HG02870 (cell line): ENCODE results near the gene GLIS2.
A peak's percentile ranks its signal among the peaks of the same experiment; 100 is the strongest.

Source experiments
- ATAC-seq: cut with Tn5 transposase; IDR thresholded peaks from one replicate; pipeline ENCODE4 v1.9.1; 2021; ENCODE audit warnings: mild to moderate bottlenecking, moderate library complexity; ENCODE audit not compliant: unreplicated experiment

GLIS2 gene

GRCh38 chr16:4297480-4297879, 18.4 kb upstream of the GLIS2 start:
- no peak for ATAC-seq

DNA sequence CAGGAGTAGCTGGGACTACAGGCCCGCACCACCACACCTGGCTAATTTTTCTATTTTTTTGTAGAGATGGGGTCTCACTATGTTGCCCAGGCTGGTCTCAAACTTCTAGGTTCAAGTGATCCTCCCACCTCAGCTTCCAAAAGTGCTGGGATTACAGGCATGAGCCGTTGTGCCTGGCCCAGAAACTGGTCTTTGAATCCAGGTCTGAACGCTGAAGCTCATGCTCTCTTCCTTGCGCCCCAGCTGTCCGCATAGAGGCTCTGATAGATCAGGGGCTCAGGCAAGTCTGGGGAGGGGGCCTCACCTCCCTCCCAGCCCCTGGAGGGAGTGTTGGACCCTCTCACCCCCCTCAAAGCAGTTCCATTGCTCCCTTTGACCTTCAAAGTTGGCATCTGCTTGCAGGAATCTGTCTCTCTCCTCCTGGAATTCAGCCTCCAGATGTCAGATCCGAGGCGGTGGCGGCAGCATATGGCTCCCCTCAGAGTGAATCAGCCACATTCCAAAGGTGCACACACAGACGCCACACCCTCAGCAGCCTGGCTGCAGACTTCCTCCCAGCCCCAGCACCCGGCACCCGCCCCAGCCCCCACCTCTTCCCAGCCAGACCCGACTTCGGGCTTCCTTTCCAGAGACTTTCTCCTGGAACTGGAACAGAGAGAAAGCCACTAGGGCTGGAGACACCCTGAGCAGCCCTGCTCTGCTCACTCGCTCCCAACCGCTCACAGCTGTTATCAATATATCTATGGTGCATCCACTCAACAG, 16.9 kb upstream of the GLIS2 start:
- ATAC-seq, result no peak

GRCh38 chr16:4301177-4301576, 14.7 kb upstream of the GLIS2 start:
- no peak for ATAC-seq

GRCh38 chr16:4301968-4302367, 13.9 kb upstream of the GLIS2 start:
- no peak for ATAC-seq

- no peak for ATAC-seq
Measured at GRCh38 chr16:4303973-4304372, 11.9 kb upstream of the GLIS2 start.

DNA sequence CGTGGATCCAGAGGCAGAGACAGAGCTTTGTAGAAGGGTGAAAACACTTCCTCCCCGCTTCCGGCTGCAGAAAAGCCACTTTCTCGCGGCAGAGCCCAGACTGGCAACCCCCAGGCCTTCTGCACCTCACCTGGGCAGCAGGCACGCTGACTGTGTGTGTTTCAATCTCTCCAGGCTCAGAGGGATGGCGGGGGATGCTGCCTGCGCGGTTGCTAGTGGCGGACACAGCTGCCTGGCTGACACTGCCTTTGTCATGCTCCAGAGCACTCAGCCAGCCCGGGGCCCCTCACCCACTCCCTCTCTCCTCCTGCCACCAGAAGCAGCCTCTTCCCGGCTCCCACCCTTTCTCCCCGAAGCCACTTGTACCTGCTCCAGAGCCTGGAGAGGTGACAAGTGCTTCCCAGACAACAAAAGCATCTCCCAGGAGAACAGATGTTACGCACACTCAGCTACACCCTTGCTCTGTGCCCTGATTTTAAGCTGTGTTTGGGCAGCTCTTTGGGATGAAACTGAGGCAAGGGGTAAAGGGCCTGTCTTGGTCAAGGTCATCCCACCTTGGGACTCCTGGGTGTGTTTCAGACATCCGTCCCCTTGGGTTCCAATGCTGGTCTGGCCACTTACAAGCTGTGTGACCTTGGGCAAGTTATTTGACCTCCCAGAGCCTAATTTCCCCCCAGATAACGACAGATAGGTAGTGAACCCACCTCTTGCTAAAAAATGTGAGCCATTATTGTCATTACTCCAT, 9.2 kb upstream of the GLIS2 start:
- no peak for ATAC-seq

GRCh38 chr16:4307215-4308037, 8.4 kb upstream of the GLIS2 start:
- peak; percentile 87 for ATAC-seq

- ATAC-seq, result no peak
Measured at GRCh38 chr16:4309102-4309832, 6.6 kb upstream of the GLIS2 start.

DNA sequence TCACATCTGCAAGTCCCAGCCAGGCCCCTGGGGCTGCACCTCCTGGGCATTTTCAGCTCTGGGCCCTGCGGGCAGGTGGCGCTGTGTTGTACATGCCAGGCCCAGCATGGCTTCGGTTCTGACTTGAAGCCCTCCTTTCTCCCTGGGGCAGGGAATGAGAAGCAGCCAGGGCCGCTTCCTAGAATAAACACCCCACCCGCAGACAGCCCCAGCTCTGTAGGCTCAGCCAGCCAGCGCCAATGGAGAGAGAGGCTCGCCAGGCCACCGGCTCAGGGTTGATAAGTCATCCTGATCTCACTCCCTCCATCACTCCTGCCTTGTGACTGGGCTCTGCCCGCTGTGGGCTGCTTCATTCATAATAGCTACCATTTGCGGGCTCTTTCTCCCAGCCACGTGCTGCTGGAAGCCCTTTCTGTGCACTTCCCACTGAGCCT, 6.0 kb upstream of the GLIS2 start:
- no peak for ATAC-seq

GRCh38 chr16:4313563-4314531, 2.0 kb upstream of the GLIS2 start:
- no peak for ATAC-seq

GRCh38 chr16:4314532-4315185, 1.2 kb upstream of the GLIS2 start:
- ATAC-seq, result no peak

DNA sequence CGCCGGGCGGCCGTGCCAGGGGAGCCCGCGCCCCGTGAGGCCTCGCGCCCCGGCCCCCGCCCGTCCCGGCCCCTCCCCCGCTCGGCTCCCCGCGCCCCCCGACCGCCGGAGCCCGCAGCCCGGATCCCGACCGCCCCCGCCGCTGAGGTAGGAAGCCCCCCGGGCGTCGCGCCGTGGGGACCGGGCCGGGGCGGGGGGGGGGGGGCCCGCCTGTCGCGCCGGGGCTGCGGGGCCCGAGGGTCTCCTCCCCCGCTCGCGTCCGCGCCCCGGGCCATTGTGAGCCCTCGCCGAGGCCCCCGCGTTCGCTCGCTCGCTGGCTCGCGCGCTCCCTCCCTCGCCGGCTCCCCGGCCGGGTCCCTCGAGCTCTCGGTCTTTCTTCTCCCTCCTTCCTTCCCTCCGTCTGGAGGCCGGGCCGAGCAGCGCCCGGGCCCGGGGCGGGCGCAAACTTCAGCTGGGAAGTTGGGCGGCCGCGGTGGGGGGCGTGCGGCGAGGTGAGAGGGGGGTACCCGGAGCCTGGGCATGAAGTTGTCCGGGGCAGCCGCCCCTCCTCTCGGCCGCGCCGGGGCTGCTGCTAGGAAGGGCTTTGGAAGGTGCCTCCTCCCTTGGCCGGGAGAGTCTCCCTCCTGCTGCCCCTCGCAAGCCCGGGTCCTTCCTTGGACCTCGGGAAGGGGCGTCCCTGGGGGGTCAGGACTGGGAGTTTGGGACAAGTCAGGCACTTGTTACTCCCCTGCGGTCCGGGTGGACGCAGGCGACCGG, 419 bp downstream of the GLIS2 start:
- ATAC-seq, result no peak

DNA sequence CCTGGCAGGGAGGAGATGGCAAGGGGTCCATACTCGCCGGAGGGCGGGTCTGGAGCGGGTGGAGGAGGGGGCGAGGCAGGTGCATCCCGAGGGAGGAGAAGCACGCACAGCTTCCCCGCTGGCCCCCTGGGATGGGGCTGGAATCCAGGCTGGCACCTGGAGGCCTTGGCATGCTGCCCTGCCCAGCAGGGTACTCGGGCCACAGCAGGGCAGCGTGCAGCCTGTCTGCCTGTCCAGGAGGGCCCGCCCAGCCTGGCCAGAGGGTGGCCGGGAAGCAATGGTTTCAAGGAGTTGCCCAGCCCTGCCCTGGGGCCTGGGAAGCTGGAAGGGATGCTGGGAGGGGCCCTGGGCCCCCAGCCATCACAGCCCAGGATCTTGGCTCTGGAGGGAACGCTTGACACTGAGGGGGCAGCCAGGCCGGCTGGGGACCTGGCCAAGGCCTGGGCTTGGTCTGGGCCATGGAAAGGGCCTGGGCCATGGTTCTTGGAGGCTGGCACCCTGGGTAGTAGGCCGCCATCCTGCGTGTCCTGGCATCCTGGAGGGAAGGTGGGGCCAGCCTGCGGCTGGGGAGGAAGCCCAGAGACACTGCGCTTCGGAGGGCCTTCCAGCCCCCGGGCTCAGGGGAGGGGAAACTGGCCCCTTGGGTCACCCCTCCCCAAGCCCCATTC, 1.1 kb downstream of the GLIS2 start:
- no peak for ATAC-seq

DNA sequence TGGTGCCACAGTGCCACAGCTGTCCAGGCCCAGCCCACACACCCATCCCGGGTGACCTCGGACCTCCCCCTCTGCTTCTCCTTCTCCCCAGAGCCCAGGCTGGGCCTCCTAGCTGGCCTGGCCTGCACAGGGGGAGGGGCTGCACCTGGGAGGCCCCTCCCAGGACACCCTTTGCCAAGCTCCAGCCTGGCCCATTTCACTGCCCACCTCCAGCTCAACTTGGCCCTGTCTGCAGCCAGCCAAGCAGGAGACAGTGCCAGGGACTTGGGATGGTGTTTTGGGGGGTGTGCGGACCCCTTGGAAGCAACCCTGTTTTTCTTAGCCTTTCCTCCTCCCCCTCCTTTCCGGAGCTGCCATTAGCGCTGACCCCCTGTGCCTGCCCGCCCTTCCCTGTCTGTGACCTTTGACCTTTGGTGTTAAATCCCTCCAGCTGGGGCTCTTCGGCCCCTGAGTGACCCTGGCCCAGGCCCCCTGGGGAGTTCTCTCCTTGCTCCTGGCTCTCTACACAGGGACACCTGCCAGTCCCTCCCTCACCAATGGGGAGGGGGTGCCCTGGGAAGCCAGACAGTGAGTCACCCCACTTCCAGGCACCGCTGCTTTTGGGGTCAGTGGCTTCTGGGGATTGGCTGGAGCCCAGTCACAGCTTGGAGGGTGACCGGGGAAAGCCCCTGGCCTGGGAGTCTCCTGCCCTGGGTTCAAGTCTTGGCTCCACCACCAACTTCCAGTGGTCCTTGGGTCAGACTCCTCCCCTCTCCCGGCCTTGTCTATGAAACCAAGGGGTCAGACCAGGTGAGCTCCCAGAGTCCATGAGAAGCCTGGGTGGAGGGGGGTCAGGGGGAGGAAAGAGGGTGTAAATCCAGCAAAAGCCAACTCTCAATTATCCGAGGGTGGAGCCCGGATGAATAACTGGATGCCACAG, 1.9 kb downstream of the GLIS2 start:
- ATAC-seq, result no peak

- ATAC-seq, result no peak
Measured at GRCh38 chr16:4318451-4318910, 2.6 kb downstream of the GLIS2 start.

GRCh38 chr16:4318967-4319366, 3.1 kb downstream of the GLIS2 start:
- ATAC-seq, result no peak
